GM12864 (cell line): ENCODE measurements around the gene PRKCSH.

Source experiments
- DNase-seq: peaks from one replicate; pipeline ENCODE4 v3.0.0-alpha.2; 2011; ENCODE audit warnings: low read depth
- H3K4me3 ChIP-seq: 2 replicates; pipeline ENCODE4 v1.5.1; 2011; ENCODE audit warnings: mild to moderate bottlenecking, low read depth, low read length, control low read depth
- CTCF ChIP-seq: IDR thresholded peaks from 2 replicates; pipeline ENCODE4 v1.5.1; 2011; ENCODE audit warnings: low read depth, mild to moderate bottlenecking, moderate library complexity, low read length, control low read depth, inconsistent platforms; ENCODE audit errors: missing control alignments

The PRKCSH gene

GRCh38 chr19:11435833-11436313, 438 bp downstream of the PRKCSH start:
- no peak for TF ChIP-seq CTCF
- no peak for DNase-seq
- peak overlapping the region; percentile 85 for H3K4me3 ChIP-seq

DNA sequence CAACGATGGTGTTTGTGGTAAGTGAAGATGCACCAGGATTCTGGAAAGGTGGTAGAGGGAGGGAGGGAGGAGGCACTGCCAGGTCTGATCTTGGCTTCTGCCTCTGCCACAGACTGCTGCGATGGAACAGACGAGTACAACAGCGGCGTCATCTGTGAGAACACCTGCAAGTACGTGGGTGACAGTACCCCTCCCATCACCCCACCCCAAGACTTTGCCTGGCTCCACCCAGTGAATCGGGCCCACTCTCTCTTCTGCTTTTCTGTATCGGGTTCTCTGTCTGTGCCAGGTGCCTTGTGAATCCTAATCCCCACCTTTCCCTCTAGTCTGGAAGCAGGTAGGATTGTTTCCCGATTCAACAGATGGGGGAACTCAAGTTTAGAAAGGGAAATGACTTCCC, 2.5 kb downstream of the PRKCSH start:
- no peak for TF ChIP-seq CTCF
- no peak for DNase-seq
- no peak overlapping the region for H3K4me3 ChIP-seq

DNA sequence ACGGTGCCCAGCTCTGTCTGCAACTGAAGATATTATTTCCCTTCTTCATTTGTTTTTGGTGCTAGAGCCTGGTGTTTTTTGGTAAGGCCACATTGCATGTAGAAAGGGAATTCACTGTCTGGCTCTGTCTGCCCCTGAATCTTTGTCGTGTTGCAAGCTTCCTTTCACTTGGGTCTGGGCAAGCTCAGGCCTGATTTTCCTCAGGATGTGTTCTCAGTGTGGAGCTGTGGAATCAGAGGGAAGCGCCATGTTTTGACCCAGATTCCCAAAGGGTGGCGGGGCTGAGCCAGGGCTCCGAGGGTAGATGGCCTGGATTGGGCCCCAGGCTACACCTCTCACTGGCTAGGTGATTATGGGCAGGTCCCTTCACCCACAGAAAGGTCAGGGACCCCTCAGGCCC, 8.6 kb downstream of the PRKCSH start:
- H3K4me3 ChIP-seq, result no peak overlapping the region
- no peak for DNase-seq
- TF ChIP-seq CTCF, result no peak

- H3K4me3 ChIP-seq, result no peak overlapping the region
- TF ChIP-seq CTCF, result no peak
- no peak for DNase-seq
Measured at GRCh38 chr19:11445141-11445540, 9.7 kb downstream of the PRKCSH start.

GRCh38 chr19:11446271-11446651, 10.8 kb downstream of the PRKCSH start:
- no peak for DNase-seq
- H3K4me3 ChIP-seq, result no peak overlapping the region
- TF ChIP-seq CTCF, result no peak

- no peak for DNase-seq
Measured at GRCh38 chr19:11446652-11447301, 11.3 kb downstream of the PRKCSH start.

More at GRCh38 chr19:11446652-11447301, 11.3 kb downstream of the PRKCSH start:
- TF ChIP-seq CTCF, result peak; percentile 74
- no peak overlapping the region for H3K4me3 ChIP-seq
